Kidney (tissue), 14 donors: Measurements from ENCODE around the gene SLC17A9. TPM values are rescaled to one million over a fixed set of nuclear protein-coding genes. Genes with fewer than 3 reads are reported as not detected.

Experiments used
- DNase-seq, 5 donors: peaks; one replicate each; pipeline ENCODE4 v3.0.0-alpha.2; 2013 to 2020
- FAIRE-seq: peaks from 2 replicates; lab custom pipeline; 2012; peaks lifted over from hg19 to GRCh38; lab: Jason Lieb, UNC
- H3K27ac ChIP-seq, 2 donors: one replicate each; pipeline ENCODE4 v1.7.0; 2013; ENCODE audit warnings: low read depth in 2 of 2, low read length in 2 of 2, inconsistent platforms in 1 of 2
- H3K27me3 ChIP-seq: one replicate; pipeline ENCODE4 v1.7.1; 2013; ENCODE audit warnings: low read length, inconsistent platforms; ENCODE audit not compliant: control insufficient read depth, insufficient read depth
- H3K36me3 ChIP-seq, 3 donors: one replicate each; pipeline versions ENCODE4 v1.7.0 to v1.7.1; 2013; ENCODE audit warnings: low read length in 3 of 3, control low read depth in 1 of 3, inconsistent platforms in 1 of 3; ENCODE audit not compliant: insufficient read depth in 3 of 3, control insufficient read depth in 2 of 3
- H3K4me1 ChIP-seq, 3 donors: one replicate each; pipeline versions ENCODE4 v1.7.0 to v1.7.1; 2013; ENCODE audit warnings: low read length in 3 of 3, inconsistent platforms in 1 of 3, low read depth in 1 of 3; ENCODE audit not compliant: control insufficient read depth in 2 of 3, insufficient read depth in 2 of 3
- H3K4me3 ChIP-seq, 3 donors: one replicate each; pipeline versions ENCODE4 v1.7.0 to v1.8.1; 2013; ENCODE audit warnings: low read length in 3 of 3, control low read depth in 1 of 3, inconsistent platforms in 1 of 3
- H3K9ac ChIP-seq, 3 donors: one replicate each; pipeline versions ENCODE4 v1.7.0 to v1.7.1; 2013; ENCODE audit warnings: low read length in 3 of 3, control low read depth in 1 of 3, inconsistent platforms in 1 of 3
- H3K9me3 ChIP-seq, 3 donors: one replicate each; pipeline versions ENCODE4 v1.7.0 to v1.7.1; 2013; ENCODE audit warnings: low read length in 3 of 3, control low read depth in 1 of 3, inconsistent platforms in 1 of 3; ENCODE audit not compliant: control insufficient read depth in 2 of 3, insufficient read depth in 1 of 3
- intact Hi-C: fragments of 100-400 bp; cut with DNase I; formaldehyde crosslinking; loops from one replicate; pipeline ENCODE4 v1.11.1; 2022
- polyA plus RNA-seq: library from polyadenylated mRNA; stranded (reverse); fragments of 350-450 nt; fragmentation: Illumina TruSeq; extraction: RNeasy Lipid Tissue Mini Kit (QIAGEN cat#74804); gene quantifications from one replicate; pipeline ENCODE4 v1.2.3, GENCODE V29; 2014; ENCODE audit warnings: low read depth, low replicate concordance; ENCODE audit not compliant: insufficient read depth
- total RNA-seq: library from RNA; stranded (reverse); fragmentation: NEBNext Ultra II Directional; extraction: Animal tissue kit (Norgen Biotek cat#: 25700); gene quantifications from one replicate; pipeline ENCODE4 v1.2.1, GENCODE V29; 2021
- TF ChIP-seq, protein P1 (sequence below): IDR thresholded peaks from 3 replicates; pipeline ENCODE4 v1.5.1; 2012; ENCODE audit warnings: mild to moderate bottlenecking, moderate library complexity, borderline replicate concordance; ENCODE audit not compliant: insufficient read depth; ENCODE audit errors: extremely low read depth
- donor health status: control.
- donor health status: control.
- donor health status: control.
- donor health status: control.
- donor health status: control.
- donor health status: DM: yes; HTN: yes; CAD: no.
- donor health status: Normal renal cell carcinoma (clear cell type).

SLC17A9 gene
- total and polyA plus RNA-seq, 2 donors from 2014 or later, result 2.0 to 9.5 TPM

DNA sequence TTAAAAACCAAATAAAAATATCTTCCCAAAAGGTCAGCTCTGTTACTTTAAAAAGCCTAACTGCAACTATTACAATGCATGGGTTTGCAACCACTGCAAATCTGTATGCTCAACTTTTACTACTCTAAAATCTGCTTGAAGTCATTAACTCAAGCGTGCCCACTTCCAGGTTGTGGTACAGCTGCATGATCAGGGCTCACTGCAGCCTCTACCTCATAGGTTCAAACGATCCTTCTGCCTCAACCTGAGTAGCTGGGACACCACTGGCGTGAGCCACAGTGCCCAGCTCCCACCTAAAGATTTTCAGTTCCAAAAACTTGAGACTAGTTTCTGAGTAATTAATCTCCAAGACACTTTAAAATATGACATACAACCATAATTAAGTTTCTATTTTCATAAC is 34.4 kb upstream of the SLC17A9 start:
- TF ChIP-seq, protein P1, sequence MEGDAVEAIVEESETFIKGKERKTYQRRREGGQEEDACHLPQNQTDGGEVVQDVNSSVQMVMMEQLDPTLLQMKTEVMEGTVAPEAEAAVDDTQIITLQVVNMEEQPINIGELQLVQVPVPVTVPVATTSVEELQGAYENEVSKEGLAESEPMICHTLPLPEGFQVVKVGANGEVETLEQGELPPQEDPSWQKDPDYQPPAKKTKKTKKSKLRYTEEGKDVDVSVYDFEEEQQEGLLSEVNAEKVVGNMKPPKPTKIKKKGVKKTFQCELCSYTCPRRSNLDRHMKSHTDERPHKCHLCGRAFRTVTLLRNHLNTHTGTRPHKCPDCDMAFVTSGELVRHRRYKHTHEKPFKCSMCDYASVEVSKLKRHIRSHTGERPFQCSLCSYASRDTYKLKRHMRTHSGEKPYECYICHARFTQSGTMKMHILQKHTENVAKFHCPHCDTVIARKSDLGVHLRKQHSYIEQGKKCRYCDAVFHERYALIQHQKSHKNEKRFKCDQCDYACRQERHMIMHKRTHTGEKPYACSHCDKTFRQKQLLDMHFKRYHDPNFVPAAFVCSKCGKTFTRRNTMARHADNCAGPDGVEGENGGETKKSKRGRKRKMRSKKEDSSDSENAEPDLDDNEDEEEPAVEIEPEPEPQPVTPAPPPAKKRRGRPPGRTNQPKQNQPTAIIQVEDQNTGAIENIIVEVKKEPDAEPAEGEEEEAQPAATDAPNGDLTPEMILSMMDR, result no peak
- H3K36me3 ChIP-seq, result peaks cover 0 to 5% (median 0%) of the 10 kb centered on the region in 3 donors
- H3K27me3 ChIP-seq, result no peaks in the 10 kb centered on the region
- H3K9me3 ChIP-seq, result no peaks in the 10 kb centered on the region
- peaks cover 0 to 48% (median 41%) of the 10 kb centered on the region in 3 donors for H3K4me1 ChIP-seq
- no peak overlapping the region for H3K27ac ChIP-seq
- no peak overlapping the region for H3K4me3 ChIP-seq
- H3K9ac ChIP-seq, result no peak overlapping the region
- DNase-seq (peak in 2 of 5 donors; percentile 37 to 52), FAIRE-seq (no peak)
- intact Hi-C loops, result no loop called here

DNA sequence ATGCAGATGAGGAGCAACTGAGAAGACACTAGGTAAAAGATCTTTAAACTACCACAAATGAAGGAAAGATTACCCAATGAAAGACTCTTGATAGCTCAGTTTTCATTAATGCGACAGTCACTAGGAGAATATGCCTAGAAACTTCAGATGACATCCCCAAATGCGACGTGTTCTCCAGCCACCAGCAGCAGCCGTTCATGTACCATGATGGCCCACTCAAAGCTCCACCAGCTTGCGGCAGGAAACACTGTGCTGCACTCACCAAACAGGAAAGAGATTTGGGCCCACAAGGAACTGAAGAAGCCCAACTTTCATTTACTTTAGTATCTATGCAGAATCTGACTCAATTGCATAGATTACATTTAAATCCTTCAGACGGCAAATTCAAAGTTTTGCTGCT is 33.7 kb upstream of the SLC17A9 start:
- FAIRE-seq (no peak), DNase-seq (no peak)
- no peak overlapping the region for H3K27ac ChIP-seq
- no peaks in the 10 kb centered on the region for H3K36me3 ChIP-seq
- TF ChIP-seq, protein P1, result no peak
- H3K4me3 ChIP-seq, result no peak overlapping the region
- no peaks in the 10 kb centered on the region for H3K9me3 ChIP-seq
- intact Hi-C loops, result no loop called here
- H3K9ac ChIP-seq, result peak overlapping the region in 1 of 3 donors; percentile 27
- H3K4me1 ChIP-seq, result peaks cover 0 to 49% (median 48%) of the 10 kb centered on the region in 3 donors
- no peaks in the 10 kb centered on the region for H3K27me3 ChIP-seq

DNA sequence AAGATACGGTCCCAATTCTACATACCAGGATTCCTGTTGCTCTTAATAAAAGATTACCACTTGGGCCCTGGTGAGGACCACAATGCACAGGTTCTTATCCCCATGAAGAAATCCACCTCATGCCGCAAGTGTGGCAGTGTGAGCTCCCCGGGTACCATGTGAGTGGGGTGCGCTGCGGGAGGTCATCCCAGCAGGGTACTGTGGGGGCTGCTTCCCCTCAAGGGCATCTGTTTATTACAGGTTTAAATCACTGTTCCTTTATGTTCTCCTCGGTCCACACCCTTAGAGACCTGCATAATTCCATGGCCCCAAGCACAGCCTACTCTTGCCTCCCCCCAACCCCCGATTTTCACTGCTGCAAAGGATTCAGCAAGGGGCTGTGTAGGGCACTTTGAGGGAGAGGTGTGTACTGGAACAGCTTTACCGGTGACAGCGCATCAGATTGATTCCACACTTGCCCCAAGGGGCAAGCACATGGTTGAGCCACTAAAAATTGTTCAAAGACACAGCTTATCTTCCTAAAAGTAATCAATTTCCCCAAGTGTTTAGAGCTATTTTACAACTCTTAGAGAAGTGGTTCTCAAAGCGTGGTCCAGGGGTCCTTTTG is 32.4 kb upstream of the SLC17A9 start:
- H3K4me3 ChIP-seq, result no peak overlapping the region
- H3K27me3 ChIP-seq, result no peaks in the 10 kb centered on the region
- H3K9ac ChIP-seq, result no peak overlapping the region
- H3K4me1 ChIP-seq, result peaks cover 4 to 54% (median 53%) of the 10 kb centered on the region in 3 donors
- intact Hi-C loops, result no loop called here
- FAIRE-seq (no peak), DNase-seq (no peak)
- no peaks in the 10 kb centered on the region for H3K9me3 ChIP-seq
- H3K36me3 ChIP-seq, result no peaks in the 10 kb centered on the region
- H3K27ac ChIP-seq, result peak overlapping the region in 1 of 2 donors; percentile 19
- TF ChIP-seq, protein P1, result no peak
